Keratinocyte (primary cell): ENCODE results near the gene MUC3A.
"Not testable (repeated sequence)": the region's sequence is repeated elsewhere in the genome, so short reads cannot be mapped to it uniquely, and the experiment has no call there.

ENCODE experiments used
- EZH2 ChIP-seq: IDR thresholded peaks from one replicate; pipeline ENCODE4 v1.6.1; 2012; ENCODE audit warnings: inconsistent platforms, mild to moderate bottlenecking, low read length, moderate library complexity
- TF ChIP-seq, protein P1 (sequence below), 3 experiments: IDR thresholded peaks in 1 of 3; conservative IDR thresholded peaks in 1 of 3; optimal IDR thresholded peaks in 1 of 3; 2 replicates in 2 of 3; 3 replicates in 1 of 3; pipeline versions ENCODE3 to v1.5.1; 2011; ENCODE audit warnings: low read length in 3 of 3, mild to moderate bottlenecking in 3 of 3, moderate library complexity in 2 of 3, control low read depth in 1 of 3, inconsistent platforms in 1 of 3; ENCODE audit not compliant: insufficient read depth in 2 of 3; ENCODE audit errors: extremely low read depth in 1 of 3

GRCh38 chr7:100919335-100919734 lies 30.0 kb upstream of the MUC3A start:
- TF ChIP-seq, protein P1, sequence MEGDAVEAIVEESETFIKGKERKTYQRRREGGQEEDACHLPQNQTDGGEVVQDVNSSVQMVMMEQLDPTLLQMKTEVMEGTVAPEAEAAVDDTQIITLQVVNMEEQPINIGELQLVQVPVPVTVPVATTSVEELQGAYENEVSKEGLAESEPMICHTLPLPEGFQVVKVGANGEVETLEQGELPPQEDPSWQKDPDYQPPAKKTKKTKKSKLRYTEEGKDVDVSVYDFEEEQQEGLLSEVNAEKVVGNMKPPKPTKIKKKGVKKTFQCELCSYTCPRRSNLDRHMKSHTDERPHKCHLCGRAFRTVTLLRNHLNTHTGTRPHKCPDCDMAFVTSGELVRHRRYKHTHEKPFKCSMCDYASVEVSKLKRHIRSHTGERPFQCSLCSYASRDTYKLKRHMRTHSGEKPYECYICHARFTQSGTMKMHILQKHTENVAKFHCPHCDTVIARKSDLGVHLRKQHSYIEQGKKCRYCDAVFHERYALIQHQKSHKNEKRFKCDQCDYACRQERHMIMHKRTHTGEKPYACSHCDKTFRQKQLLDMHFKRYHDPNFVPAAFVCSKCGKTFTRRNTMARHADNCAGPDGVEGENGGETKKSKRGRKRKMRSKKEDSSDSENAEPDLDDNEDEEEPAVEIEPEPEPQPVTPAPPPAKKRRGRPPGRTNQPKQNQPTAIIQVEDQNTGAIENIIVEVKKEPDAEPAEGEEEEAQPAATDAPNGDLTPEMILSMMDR (optimal IDR thresholded peaks at IDR 0.05 in 1 of 3, IDR thresholded peaks at IDR 0.05 in 1 of 3, conservative IDR thresholded peaks at IDR 0.05 in 1 of 3; ENCODE audit: extremely low read depth in 1 of 3, insufficient read depth in 2 of 3, low read length in 3 of 3), result not testable (repeated sequence)
- TF ChIP-seq EZH2, result not testable (repeated sequence)
